Activated CD8-positive, alpha-beta memory T cell treated with anti-CD3 and anti-CD28 coated beads, Interleukin-2, amount 50 U/mL, for 48 hours (primary cell): ENCODE results near the gene ZMYM2.

Experiments
- DNase-seq: peaks from one replicate; pipeline ENCODE4 v3.0.0-alpha.2; 2020

Gene ZMYM2

DNA sequence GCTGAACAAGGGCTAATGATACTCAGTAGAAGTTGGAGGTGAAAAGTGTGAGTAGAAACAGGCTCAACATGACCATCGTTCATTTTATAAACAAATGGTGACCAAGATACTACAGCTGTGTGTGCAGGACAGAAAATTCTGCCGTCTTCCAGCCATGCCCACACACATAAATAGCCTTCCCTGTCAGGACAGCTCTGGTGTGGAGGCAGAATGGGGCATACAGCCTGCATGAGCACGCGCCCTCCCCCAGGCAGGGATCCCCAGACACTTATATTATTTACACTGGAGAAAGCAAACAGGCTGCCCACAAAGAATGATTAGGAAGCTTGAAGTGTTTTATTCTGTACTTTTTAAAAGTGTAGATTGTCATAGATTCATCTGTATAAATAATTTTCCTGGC is 182.0 kb downstream of the ZMYM2 start:
- no peak for DNase-seq
